NCI-H2107 treated with DMSO at 0.1 percent for 48 hours (cell line): ENCODE results near the gene ESPNL.
"Not testable (repeated sequence)": the region's sequence is repeated elsewhere in the genome, so short reads cannot be mapped to it uniquely, and the experiment has no call there.

ENCODE experiments used
- DNase-seq: peaks from one replicate; lab custom pipeline; 2025; ENCODE audit not compliant: unreplicated experiment; lab: John Stamatoyannopoulos, UW

ESPNL gene

GRCh38 chr2:238100049-238100820 lies at the start of gene ESPNL:
ESPNL (plus strand) TSS chr2:238100340; CDS start chr2:238100420, 80 bp downstream.
- DNase-seq, result peak; percentile 60

- no peak for DNase-seq
Measured at GRCh38 chr2:238053191-238053776, 46.9 kb upstream of the ESPNL start.

DNA sequence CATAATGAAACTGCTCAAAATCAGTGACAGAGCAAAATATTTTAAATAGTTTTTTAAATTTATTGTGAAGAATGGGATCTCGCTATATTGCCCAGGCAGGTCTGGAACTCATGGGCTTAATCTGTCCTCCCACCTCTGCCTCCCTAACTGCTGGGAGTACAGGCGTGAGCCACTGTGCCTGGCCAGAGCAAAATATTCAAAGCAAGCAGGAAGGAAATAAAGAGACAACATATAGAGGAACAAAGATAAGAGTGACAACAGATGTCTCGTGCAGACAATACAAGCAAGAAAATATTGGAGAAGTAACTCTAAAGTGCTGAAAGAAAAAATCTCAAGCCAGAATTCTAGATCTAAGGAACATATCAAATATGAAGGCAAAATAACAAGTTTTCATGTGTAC lies 44.3 kb upstream of the ESPNL start:
- DNase-seq, result no peak

GRCh38 chr2:238057696-238058575 lies 42.2 kb upstream of the ESPNL start:
- not testable (repeated sequence) for DNase-seq

DNA sequence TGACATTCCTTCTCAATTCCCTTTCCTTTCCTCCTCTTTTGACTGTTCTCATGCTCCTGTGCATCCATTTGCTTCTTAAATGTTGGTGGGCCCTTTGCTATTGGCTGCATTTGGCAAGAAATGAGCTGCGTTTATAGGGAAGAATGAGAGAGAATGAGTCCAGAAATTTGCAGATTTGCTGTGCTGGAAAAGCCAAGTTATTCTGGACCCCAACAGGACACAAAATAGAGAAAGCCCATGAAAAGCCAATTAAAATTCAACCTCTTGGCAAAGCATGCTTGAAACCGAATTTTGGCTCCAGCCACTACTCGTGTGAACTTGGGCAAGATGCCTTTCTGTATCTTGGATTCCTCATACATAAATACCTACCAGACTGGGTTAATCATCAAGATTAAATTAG lies 40.6 kb upstream of the ESPNL start:
- DNase-seq, result no peak

DNA sequence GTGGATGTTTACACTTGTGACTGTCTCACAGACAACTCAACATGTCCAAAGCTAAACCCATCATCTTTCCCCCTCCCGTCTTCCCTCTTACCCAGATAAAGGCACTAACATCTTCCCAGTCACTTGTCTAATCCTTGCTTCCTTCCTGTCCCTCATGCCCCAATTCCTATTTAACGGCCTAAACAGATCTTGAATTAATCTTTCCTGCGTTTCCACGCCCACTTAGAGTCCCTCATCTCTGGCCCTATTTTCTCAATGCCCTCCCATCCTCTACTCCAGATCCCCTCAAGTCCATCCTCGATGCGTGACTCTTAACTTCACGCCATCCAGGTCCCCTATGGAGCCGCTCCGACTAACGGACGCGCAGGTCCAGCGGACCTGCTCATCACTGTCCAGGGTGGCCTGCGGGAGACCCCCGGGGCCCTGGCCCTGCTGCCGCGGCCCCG lies 40.0 kb upstream of the ESPNL start:
- DNase-seq, result no peak

GRCh38 chr2:238060542-238061314 lies 39.4 kb upstream of the ESPNL start, which contains the start of gene SCLY:
SCLY (plus strand) TSS chr2:238061001; CDS start chr2:238061055, 54 bp downstream.
- DNase-seq, result peak; percentile 79

- DNase-seq, result peak; percentile 40
Measured at GRCh38 chr2:238061315-238062202, 38.6 kb upstream of the ESPNL start.

DNA sequence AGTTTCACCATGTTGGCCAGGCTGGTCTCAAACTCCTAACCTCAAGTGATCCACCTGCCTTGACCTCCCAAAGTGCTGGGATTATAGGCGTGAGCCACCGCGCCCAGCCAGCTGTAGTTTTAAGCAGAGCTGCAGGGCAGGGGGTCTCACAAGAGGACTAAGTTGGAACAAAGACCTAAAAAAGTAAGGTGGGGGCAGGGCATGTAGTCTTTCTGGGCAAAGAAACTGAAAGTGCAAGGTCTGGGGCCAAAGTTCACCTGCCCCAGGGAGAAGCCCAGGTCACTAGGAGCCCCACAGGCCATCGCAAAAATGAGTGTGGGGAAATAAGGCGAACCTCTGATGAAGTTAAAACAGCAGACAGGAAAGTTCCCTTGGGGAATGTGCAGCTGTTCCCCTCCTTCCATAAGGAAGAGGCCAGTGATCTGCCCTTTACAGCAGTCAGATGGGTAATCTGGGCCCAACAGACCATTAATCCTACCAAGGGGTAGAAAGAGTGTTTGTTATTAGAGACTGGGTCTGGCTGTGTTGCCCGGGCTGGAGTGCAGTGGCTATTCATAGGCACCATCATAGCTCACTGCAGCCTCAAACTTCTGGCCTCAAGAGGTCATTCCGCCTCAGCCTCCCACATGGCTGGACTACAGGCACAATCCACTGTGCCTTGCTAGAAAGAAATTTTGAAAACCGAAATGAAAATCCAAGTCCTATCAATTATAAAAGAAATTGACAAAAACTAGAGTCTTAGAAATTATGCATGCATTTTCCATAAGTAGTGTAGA lies 36.5 kb upstream of the ESPNL start:
- no peak for DNase-seq

DNA sequence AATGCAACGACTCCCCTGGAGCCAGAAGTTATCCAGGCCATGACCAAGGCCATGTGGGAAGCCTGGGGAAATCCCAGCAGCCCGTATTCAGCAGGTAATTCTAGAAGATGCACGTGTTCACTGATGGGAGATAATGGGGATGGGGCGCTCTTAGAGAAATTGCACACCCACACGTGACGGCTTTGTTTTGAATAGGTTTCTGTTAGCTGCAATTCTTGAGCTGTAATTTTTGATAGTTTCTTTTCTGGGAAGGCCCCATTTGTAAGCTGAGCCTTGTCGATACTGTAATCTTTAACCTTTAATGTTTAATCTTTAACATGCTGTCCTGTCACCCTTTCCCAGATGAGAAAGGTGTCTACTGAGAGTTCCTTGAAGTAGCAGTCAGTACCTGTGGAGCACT lies 35.8 kb upstream of the ESPNL start:
- no peak for DNase-seq

- DNase-seq, result no peak
Measured at GRCh38 chr2:238065071-238065846, 34.9 kb upstream of the ESPNL start.

- DNase-seq, result no peak
Measured at GRCh38 chr2:238066218-238066617, 33.9 kb upstream of the ESPNL start.

DNA sequence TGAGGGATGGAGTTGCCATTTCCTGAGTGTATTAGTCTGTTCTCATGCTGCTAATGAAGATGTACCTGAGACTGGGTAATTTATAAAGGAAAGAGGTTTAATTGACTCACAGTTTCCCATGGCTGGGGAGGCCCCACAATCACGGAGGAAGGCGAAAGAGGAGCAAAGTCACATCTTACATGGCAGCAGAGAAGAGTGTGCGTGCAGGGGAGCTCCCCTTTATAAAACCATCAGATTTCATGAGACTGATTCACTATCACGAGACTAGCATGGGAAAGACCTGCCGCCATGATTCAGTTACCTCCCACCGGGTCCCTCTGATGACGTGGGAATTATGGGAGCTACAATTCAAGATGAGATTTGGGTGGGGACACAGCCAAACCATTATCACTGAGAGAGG lies 33.4 kb upstream of the ESPNL start:
- not testable (repeated sequence) for DNase-seq

- DNase-seq, result no peak
Measured at GRCh38 chr2:238067939-238068338, 32.2 kb upstream of the ESPNL start.

DNA sequence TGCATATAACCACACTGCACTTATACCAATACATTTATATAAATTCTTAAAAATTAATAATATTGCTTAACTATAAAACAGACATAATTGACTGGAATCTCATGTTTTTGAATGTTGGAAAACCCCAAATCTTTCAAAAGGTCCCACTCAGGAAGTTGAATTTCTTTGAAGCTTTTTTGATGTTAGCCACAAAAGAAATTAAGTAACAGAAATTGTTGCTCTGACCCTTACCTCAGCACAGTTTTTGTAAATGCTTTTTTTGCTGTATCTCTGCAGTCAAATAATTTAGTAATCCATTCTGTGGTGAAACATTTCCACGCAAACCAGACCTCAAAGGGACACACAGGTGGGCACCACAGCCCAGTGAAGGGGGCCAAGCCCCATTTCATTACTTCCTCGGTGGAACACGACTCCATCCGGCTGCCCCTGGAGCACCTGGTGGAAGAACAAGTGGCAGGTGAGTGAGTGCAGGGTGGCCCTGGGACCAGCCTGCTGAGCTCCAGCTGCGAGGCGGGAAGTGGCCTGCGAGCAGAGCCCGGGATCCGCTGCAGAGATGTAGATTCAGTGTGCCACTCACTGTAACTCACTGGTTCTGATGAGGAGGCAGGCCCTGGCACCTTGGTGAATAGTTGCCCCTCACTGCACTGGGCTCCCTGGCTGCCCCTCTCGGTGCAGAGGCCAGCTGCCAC lies 31.0 kb upstream of the ESPNL start:
- no peak for DNase-seq

DNA sequence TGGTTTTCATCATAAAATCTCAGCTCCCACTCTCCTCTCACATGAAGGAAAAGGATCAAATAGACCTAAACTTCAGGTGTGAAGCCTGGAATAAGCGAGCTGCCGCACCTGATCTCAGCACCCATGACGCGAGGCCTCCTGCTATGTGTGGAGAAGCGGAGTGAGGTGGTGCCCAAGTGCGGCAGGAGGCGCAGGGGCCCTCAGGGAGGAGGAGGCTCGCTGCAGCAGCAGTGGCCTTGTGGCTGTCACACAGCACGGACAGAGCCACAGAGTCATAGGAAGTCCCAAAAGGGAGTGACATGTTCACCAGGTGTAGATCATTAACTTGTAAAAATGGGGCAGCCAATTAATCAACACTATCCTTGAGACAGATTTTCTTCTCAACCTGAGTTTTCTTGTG lies 30.3 kb upstream of the ESPNL start:
- no peak for DNase-seq

DNA sequence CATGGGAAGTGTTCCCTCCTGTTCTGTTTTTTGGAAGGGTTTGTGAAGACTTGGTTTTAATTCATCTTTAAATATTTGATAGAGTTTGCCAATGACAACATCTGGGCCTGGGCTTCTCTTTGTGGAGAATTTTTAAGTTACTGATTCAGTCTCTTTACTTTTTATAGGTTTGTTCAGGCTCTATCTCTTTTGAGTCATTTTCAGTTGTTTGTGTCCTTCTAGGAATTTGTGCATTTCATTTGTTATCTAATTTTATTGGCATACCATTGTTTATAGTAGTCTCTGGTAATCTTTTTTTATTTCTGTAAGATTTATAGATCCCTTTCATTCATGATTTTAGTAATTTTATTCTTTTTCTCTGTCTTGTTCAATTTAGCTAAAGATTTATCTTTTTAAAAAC lies 24.7 kb upstream of the ESPNL start:
- DNase-seq, result no peak

GRCh38 chr2:238077292-238077691 lies 22.8 kb upstream of the ESPNL start:
- no peak for DNase-seq
